Neural progenitor cell (in vitro differentiated cells): ENCODE measurements around the gene TGIF2. TPM values are rescaled to one million over a fixed set of nuclear protein-coding genes. Genes with fewer than 3 reads are reported as not detected.

ENCODE experiments used
- DNase-seq: peaks from one replicate; pipeline ENCODE4 v3.0.0-alpha.2; 2016; ENCODE audit warnings: low spot score
- H2AFZ ChIP-seq: fragments of 200-600 bp; sonication (generic); replicated peaks from 2 replicates; pipeline ENCODE4 v1.6.1; 2016; ENCODE audit warnings: antibody characterized with exemption
- H3F3A ChIP-seq: fragments of 200-600 bp; sonication (generic); 2 replicates; pipeline ENCODE4 v1.6.1; 2016; ENCODE audit warnings: antibody characterized with exemption, low read depth
- H3K27ac ChIP-seq: fragments of 200-600 bp; sonication (generic); 2 replicates; pipeline ENCODE4 v1.5.1; 2016; ENCODE audit warnings: mild to moderate bottlenecking
- H3K27me3 ChIP-seq: fragments of 200-600 bp; sonication (generic); 2 replicates; pipeline ENCODE4 v1.6.1; 2016; ENCODE audit warnings: mild to moderate bottlenecking, moderate library complexity
- H3K36me3 ChIP-seq: fragments of 200-600 bp; sonication (generic); 2 replicates; pipeline ENCODE4 v1.5.1; 2016
- H3K4me1 ChIP-seq: fragments of 200-600 bp; sonication (generic); 2 replicates; pipeline ENCODE4 v1.6.1; 2016; ENCODE audit warnings: mixed run types
- H3K4me2 ChIP-seq: fragments of 200-600 bp; sonication (generic); 2 replicates; pipeline ENCODE4 v1.6.1; 2016
- H3K4me3 ChIP-seq: fragments of 200-600 bp; sonication (generic); 2 replicates; pipeline ENCODE4 v1.5.1; 2016
- H3K79me2 ChIP-seq: fragments of 200-600 bp; sonication (generic); 2 replicates; pipeline ENCODE4 v1.6.1; 2016; ENCODE audit warnings: low read depth
- H3K9ac ChIP-seq: fragments of 200-600 bp; sonication (generic); 2 replicates; pipeline ENCODE4 v1.6.1; 2016
- H3K9me3 ChIP-seq: fragments of 200-600 bp; sonication (generic); 2 replicates; pipeline ENCODE4 v1.5.1; 2016; ENCODE audit warnings: low read depth
- H4K20me1 ChIP-seq: fragments of 200-600 bp; sonication (generic); 2 replicates; pipeline ENCODE4 v1.6.1; 2016; ENCODE audit warnings: low read depth
- H3K27ac Mint-ChIP-seq: 3 replicates; pipeline ENCODE4 v1.8.0; 2021; ENCODE audit warnings: mixed read lengths
- H3K27me3 Mint-ChIP-seq: 2 replicates; pipeline ENCODE4 v1.8.0; 2022; ENCODE audit warnings: low read depth, mild to moderate bottlenecking, inconsistent platforms, moderate library complexity, mixed read lengths; ENCODE audit not compliant: insufficient read depth
- H3K36me3 Mint-ChIP-seq: 3 replicates; pipeline ENCODE4 v1.8.0; 2021; ENCODE audit warnings: mixed read lengths
- H3K4me1 Mint-ChIP-seq: 3 replicates; pipeline ENCODE4 v1.8.0; 2021; ENCODE audit warnings: mixed read lengths
- H3K4me3 Mint-ChIP-seq: 3 replicates; pipeline ENCODE4 v1.8.0; 2021; ENCODE audit warnings: mild to moderate bottlenecking, moderate library complexity, mixed read lengths
- H3K9me3 Mint-ChIP-seq: 3 replicates; pipeline ENCODE4 v1.8.0; 2020; ENCODE audit warnings: mixed read lengths
- CTCF ChIP-seq: fragments of 200-600 bp; sonication (generic); IDR thresholded peaks from 2 replicates; pipeline ENCODE4 v1.5.1; 2017; ENCODE audit warnings: antibody characterized with exemption, mild to moderate bottlenecking
- EZH2 ChIP-seq: fragments of 200-600 bp; sonication (generic); IDR thresholded peaks from 2 replicates; pipeline ENCODE4 v1.6.1; 2017; ENCODE audit warnings: antibody characterized with exemption, mild to moderate bottlenecking, moderate library complexity
- EZH2phosphoT487 ChIP-seq: fragments of 200-600 bp; sonication (generic); IDR thresholded peaks from 2 replicates; pipeline ENCODE4 v1.6.1; 2017; ENCODE audit warnings: antibody characterized with exemption
- total RNA-seq: library from RNA; depleted of rRNA; stranded (reverse); fragments of >200 nt; gene quantifications from 2 replicates; pipeline ENCODE4 v1.2.3, GENCODE V29; 2015; ENCODE audit warnings: low replicate concordance

Gene TGIF2
- total RNA-seq, 1 donor from 2014 or later, result 67.1 TPM

- peak; percentile 24 for DNase-seq
- peaks cover 15% of the 10 kb centered on the region for H3K79me2 ChIP-seq
- no peaks in the 10 kb centered on the region for H3K36me3 ChIP-seq
- no peaks in the 10 kb centered on the region for H3K27me3 ChIP-seq
- no peak overlapping the region for H3K9ac ChIP-seq
- peaks cover 3% of the 10 kb centered on the region for H3F3A ChIP-seq
- no peaks in the 10 kb centered on the region for H3K9me3 ChIP-seq
- H4K20me1 ChIP-seq, result peaks cover 26% of the 10 kb centered on the region
- H2AFZ ChIP-seq, result peak overlapping the region; percentile 81
- no peaks in the 10 kb centered on the region for H3K36me3 Mint-ChIP-seq
- peak overlapping the region; percentile 65 for H3K4me3 ChIP-seq
- TF ChIP-seq EZH2 (no peak), EZH2phosphoT487 (no peak), CTCF (no peak)
- peak overlapping the region; percentile 81 for H3K27ac Mint-ChIP-seq
- peaks cover 26% of the 10 kb centered on the region for H3K4me1 ChIP-seq
- peaks cover 5% of the 10 kb centered on the region for H3K27me3 Mint-ChIP-seq
- no peaks in the 10 kb centered on the region for H3K9me3 Mint-ChIP-seq
- no peak overlapping the region for H3K27ac ChIP-seq
- peak overlapping the region; percentile 88 for H3K4me2 ChIP-seq
- peaks cover 28% of the 10 kb centered on the region for H3K4me1 Mint-ChIP-seq
- peak overlapping the region; percentile 70 for H3K4me3 Mint-ChIP-seq
These were observed 32.7 kb upstream of the TGIF2 start for GRCh38 chr20:36540551-36541211.

GRCh38 chr20:36541227-36541767 is 32.1 kb upstream of the TGIF2 start, which contains the start of gene MYL9:
TSS of gene MYL9 (plus strand) at chr20:36541519. CDS start at chr20:36544885, 3,366 bp downstream.
- Mint-ChIP-seq H3K9me3 (no peaks in the 10 kb centered on the region), H3K36me3 (no peaks in the 10 kb centered on the region), H3K27ac (peak within 1 kb of the TSS; percentile 81), H3K4me3 (peak within 1 kb of the TSS; percentile 78), H3K27me3 (peaks cover 5% of the 10 kb centered on the region), H3K4me1 (peaks cover 28% of the 10 kb centered on the region)
- Histone ChIP-seq H2AFZ (peak within 1 kb of the TSS; percentile 81), H3K27me3 (no peaks in the 10 kb centered on the region), H3K36me3 (no peaks in the 10 kb centered on the region), H4K20me1 (peaks cover 26% of the 10 kb centered on the region), H3K9me3 (no peaks in the 10 kb centered on the region), H3K4me3 (peak within 1 kb of the TSS; percentile 65), H3K9ac (peak within 1 kb of the TSS; percentile 59), H3K79me2 (peaks cover 15% of the 10 kb centered on the region), H3F3A (peaks cover 3% of the 10 kb centered on the region), H3K27ac (peak within 1 kb of the TSS; percentile 44), H3K4me2 (peak within 1 kb of the TSS; percentile 88), H3K4me1 (peaks cover 26% of the 10 kb centered on the region)
- DNase-seq, result peak; percentile 86
- TF ChIP-seq EZH2, result no peak
- no peak for TF ChIP-seq CTCF
- no peak for TF ChIP-seq EZH2phosphoT487

- no peak overlapping the region for H2AFZ ChIP-seq
- no peaks in the 10 kb centered on the region for H3K36me3 Mint-ChIP-seq
These were observed 31.5 kb upstream of the TGIF2 start for GRCh38 chr20:36541768-36542488.

More at GRCh38 chr20:36541768-36542488, 31.5 kb upstream of the TGIF2 start:
- Mint-ChIP-seq H3K9me3 (no peaks in the 10 kb centered on the region), H3K27me3 (peaks cover 5% of the 10 kb centered on the region), H3K27ac (no peak overlapping the region), H3K4me3 (peak overlapping the region; percentile 78), H3K4me1 (peaks cover 28% of the 10 kb centered on the region)
- Histone ChIP-seq H3F3A (peaks cover 3% of the 10 kb centered on the region), H3K79me2 (peaks cover 15% of the 10 kb centered on the region), H3K4me3 (peak overlapping the region; percentile 65), H3K9me3 (no peaks in the 10 kb centered on the region), H3K27ac (peak overlapping the region; percentile 44), H3K27me3 (no peaks in the 10 kb centered on the region), H3K4me1 (peaks cover 26% of the 10 kb centered on the region), H4K20me1 (peaks cover 30% of the 10 kb centered on the region), H3K4me2 (peak overlapping the region; percentile 88), H3K36me3 (no peaks in the 10 kb centered on the region), H3K9ac (peak overlapping the region; percentile 59)
- peak; percentile 72 for DNase-seq
- TF ChIP-seq CTCF (peak; percentile 66), EZH2 (no peak), EZH2phosphoT487 (no peak)
